ENCODE results near the gene STT3B.

STT3B gene

GRCh38 chr3:31561891-31562290 is 29.2 kb downstream of the STT3B start:
- Histone ChIP-seq H3K4me1 (ENCODE audit: control insufficient read depth, insufficient read depth, low read length) (peaks cover 26% of the 10 kb centered on the region), H3K9me3 (ENCODE audit: control insufficient read depth, low read length) (no peaks in the 10 kb centered on the region), H3K4me3 (ENCODE audit: low read length) (no peak overlapping the region), H3K27me3 (ENCODE audit: control insufficient read depth, insufficient read depth, low read length) (no peaks in the 10 kb centered on the region), H3K9ac (ENCODE audit: low read length) (no peak overlapping the region), H3K36me3 (ENCODE audit: control insufficient read depth, insufficient read depth, low read length) (no peaks in the 10 kb centered on the region)

GRCh38 chr3:31562525-31562924 is 29.8 kb downstream of the STT3B start:
- Histone ChIP-seq H3K4me3 (ENCODE audit: low read length) (no peak overlapping the region), H3K27me3 (ENCODE audit: control insufficient read depth, insufficient read depth, low read length) (no peaks in the 10 kb centered on the region), H3K4me1 (ENCODE audit: control insufficient read depth, insufficient read depth, low read length) (peaks cover 30% of the 10 kb centered on the region), H3K36me3 (ENCODE audit: control insufficient read depth, insufficient read depth, low read length) (no peaks in the 10 kb centered on the region), H3K9ac (ENCODE audit: low read length) (no peak overlapping the region), H3K9me3 (ENCODE audit: control insufficient read depth, low read length) (no peaks in the 10 kb centered on the region)

- Histone ChIP-seq H3K4me3 (ENCODE audit: low read length) (no peak overlapping the region), H3K36me3 (ENCODE audit: control insufficient read depth, insufficient read depth, low read length) (no peaks in the 10 kb centered on the region), H3K4me1 (ENCODE audit: control insufficient read depth, insufficient read depth, low read length) (peaks cover 30% of the 10 kb centered on the region), H3K9ac (ENCODE audit: low read length) (no peak overlapping the region), H3K9me3 (ENCODE audit: control insufficient read depth, low read length) (no peaks in the 10 kb centered on the region), H3K27me3 (ENCODE audit: control insufficient read depth, insufficient read depth, low read length) (no peaks in the 10 kb centered on the region)
Observed at GRCh38 chr3:31565288-31565687, 32.6 kb downstream of the STT3B start.

- Histone ChIP-seq H3K36me3 (ENCODE audit: control insufficient read depth, insufficient read depth, low read length) (no peaks in the 10 kb centered on the region), H3K9ac (ENCODE audit: low read length) (no peak overlapping the region), H3K4me1 (ENCODE audit: control insufficient read depth, insufficient read depth, low read length) (peaks cover 26% of the 10 kb centered on the region), H3K4me3 (ENCODE audit: low read length) (no peak overlapping the region), H3K27me3 (ENCODE audit: control insufficient read depth, insufficient read depth, low read length) (no peaks in the 10 kb centered on the region), H3K9me3 (ENCODE audit: control insufficient read depth, low read length) (no peaks in the 10 kb centered on the region)
Observed at GRCh38 chr3:31567036-31567435, 34.3 kb downstream of the STT3B start.

- no peak overlapping the region for H3K4me3 ChIP-seq (ENCODE audit: low read length)
- no peaks in the 10 kb centered on the region for H3K36me3 ChIP-seq (ENCODE audit: control insufficient read depth, insufficient read depth, low read length)
- H3K27me3 ChIP-seq (ENCODE audit: control insufficient read depth, insufficient read depth, low read length) = no peaks in the 10 kb centered on the region
- H3K9ac ChIP-seq (ENCODE audit: low read length) = no peak overlapping the region
- H3K4me1 ChIP-seq (ENCODE audit: control insufficient read depth, insufficient read depth, low read length) = peaks cover 13% of the 10 kb centered on the region
- no peaks in the 10 kb centered on the region for H3K9me3 ChIP-seq (ENCODE audit: control insufficient read depth, low read length)
Observed at GRCh38 chr3:31568649-31569048, 35.9 kb downstream of the STT3B start.

- no peaks in the 10 kb centered on the region for H3K27me3 ChIP-seq (ENCODE audit: control insufficient read depth, insufficient read depth, low read length)
- H3K9me3 ChIP-seq (ENCODE audit: control insufficient read depth, low read length) = no peaks in the 10 kb centered on the region
- H3K9ac ChIP-seq (ENCODE audit: low read length) = no peak overlapping the region
- peaks cover 5% of the 10 kb centered on the region for H3K4me1 ChIP-seq (ENCODE audit: control insufficient read depth, insufficient read depth, low read length)
- no peak overlapping the region for H3K4me3 ChIP-seq (ENCODE audit: low read length)
- H3K36me3 ChIP-seq (ENCODE audit: control insufficient read depth, insufficient read depth, low read length) = no peaks in the 10 kb centered on the region
Observed at GRCh38 chr3:31571325-31571724, 38.6 kb downstream of the STT3B start.

- Histone ChIP-seq H3K9ac (ENCODE audit: low read length) (no peak overlapping the region), H3K4me1 (ENCODE audit: control insufficient read depth, insufficient read depth, low read length) (no peaks in the 10 kb centered on the region), H3K36me3 (ENCODE audit: control insufficient read depth, insufficient read depth, low read length) (no peaks in the 10 kb centered on the region), H3K27me3 (ENCODE audit: control insufficient read depth, insufficient read depth, low read length) (no peaks in the 10 kb centered on the region), H3K4me3 (ENCODE audit: low read length) (no peak overlapping the region), H3K9me3 (ENCODE audit: control insufficient read depth, low read length) (no peaks in the 10 kb centered on the region)
Observed at GRCh38 chr3:31572236-31573004, 39.7 kb downstream of the STT3B start.

- no peaks in the 10 kb centered on the region for H3K27me3 ChIP-seq (ENCODE audit: control insufficient read depth, insufficient read depth, low read length)
- H3K4me3 ChIP-seq (ENCODE audit: low read length) = no peak overlapping the region
- no peaks in the 10 kb centered on the region for H3K4me1 ChIP-seq (ENCODE audit: control insufficient read depth, insufficient read depth, low read length)
- H3K9me3 ChIP-seq (ENCODE audit: control insufficient read depth, low read length) = no peaks in the 10 kb centered on the region
- no peaks in the 10 kb centered on the region for H3K36me3 ChIP-seq (ENCODE audit: control insufficient read depth, insufficient read depth, low read length)
- H3K9ac ChIP-seq (ENCODE audit: low read length) = no peak overlapping the region
Observed at GRCh38 chr3:31573036-31573779, 40.5 kb downstream of the STT3B start.

- no peak overlapping the region for H3K4me3 ChIP-seq (ENCODE audit: low read length)
- H3K4me1 ChIP-seq (ENCODE audit: control insufficient read depth, insufficient read depth, low read length) = no peaks in the 10 kb centered on the region
- H3K36me3 ChIP-seq (ENCODE audit: control insufficient read depth, insufficient read depth, low read length) = no peaks in the 10 kb centered on the region
- no peaks in the 10 kb centered on the region for H3K9me3 ChIP-seq (ENCODE audit: control insufficient read depth, low read length)
- no peaks in the 10 kb centered on the region for H3K27me3 ChIP-seq (ENCODE audit: control insufficient read depth, insufficient read depth, low read length)
- no peak overlapping the region for H3K9ac ChIP-seq (ENCODE audit: low read length)
Observed at GRCh38 chr3:31575448-31575847, 42.7 kb downstream of the STT3B start.

- H3K36me3 ChIP-seq (ENCODE audit: control insufficient read depth, insufficient read depth, low read length) = no peaks in the 10 kb centered on the region
- H3K9ac ChIP-seq (ENCODE audit: low read length) = no peak overlapping the region
- H3K27me3 ChIP-seq (ENCODE audit: control insufficient read depth, insufficient read depth, low read length) = no peaks in the 10 kb centered on the region
- H3K4me3 ChIP-seq (ENCODE audit: low read length) = no peak overlapping the region
- no peaks in the 10 kb centered on the region for H3K9me3 ChIP-seq (ENCODE audit: control insufficient read depth, low read length)
- H3K4me1 ChIP-seq (ENCODE audit: control insufficient read depth, insufficient read depth, low read length) = no peaks in the 10 kb centered on the region
Observed at GRCh38 chr3:31576521-31576920, 43.8 kb downstream of the STT3B start.

- H3K4me3 ChIP-seq (ENCODE audit: low read length) = no peak overlapping the region
- no peak overlapping the region for H3K9ac ChIP-seq (ENCODE audit: low read length)
- H3K36me3 ChIP-seq (ENCODE audit: control insufficient read depth, insufficient read depth, low read length) = no peaks in the 10 kb centered on the region
- H3K9me3 ChIP-seq (ENCODE audit: control insufficient read depth, low read length) = no peaks in the 10 kb centered on the region
- H3K27me3 ChIP-seq (ENCODE audit: control insufficient read depth, insufficient read depth, low read length) = no peaks in the 10 kb centered on the region
- no peaks in the 10 kb centered on the region for H3K4me1 ChIP-seq (ENCODE audit: control insufficient read depth, insufficient read depth, low read length)
Observed at GRCh38 chr3:31577232-31577631, 44.5 kb downstream of the STT3B start.

GRCh38 chr3:31579828-31580227 is 47.1 kb downstream of the STT3B start:
- Histone ChIP-seq H3K27me3 (ENCODE audit: control insufficient read depth, insufficient read depth, low read length) (no peaks in the 10 kb centered on the region), H3K9ac (ENCODE audit: low read length) (no peak overlapping the region), H3K4me1 (ENCODE audit: control insufficient read depth, insufficient read depth, low read length) (no peaks in the 10 kb centered on the region), H3K4me3 (ENCODE audit: low read length) (no peak overlapping the region), H3K9me3 (ENCODE audit: control insufficient read depth, low read length) (no peaks in the 10 kb centered on the region), H3K36me3 (ENCODE audit: control insufficient read depth, insufficient read depth, low read length) (no peaks in the 10 kb centered on the region)

Data from mucosa of stomach (tissue), 1 donor.